Large intestine (tissue), 3 donors: ENCODE measurements around the gene CACNA1C. TPM values are rescaled to one million over a fixed set of nuclear protein-coding genes. Genes with fewer than 3 reads are reported as not detected.

ENCODE experiments used
- DNase-seq, 2 donors: peaks; one replicate each; pipeline versions ENCODE4 v3.0.0 to v3.0.0-alpha.2; 2013
- H3K27ac ChIP-seq: one replicate; pipeline ENCODE4 v1.5.1; 2013; ENCODE audit warnings: low read length
- H3K27me3 ChIP-seq: 2 replicates; pipeline ENCODE4 v1.6.1; 2013; ENCODE audit warnings: low read length; ENCODE audit not compliant: control insufficient read depth, insufficient read depth
- H3K36me3 ChIP-seq: 2 replicates; pipeline ENCODE4 v1.6.1; 2013; ENCODE audit warnings: low read length; ENCODE audit not compliant: control insufficient read depth, insufficient read depth
- H3K4me1 ChIP-seq: one replicate; pipeline ENCODE4 v1.6.1; 2013; ENCODE audit warnings: low read length; ENCODE audit not compliant: control insufficient read depth, insufficient read depth
- H3K4me3 ChIP-seq: one replicate; pipeline ENCODE4 v1.5.1; 2013; ENCODE audit warnings: low read length
- H3K9me3 ChIP-seq: one replicate; pipeline ENCODE4 v1.6.1; 2013; ENCODE audit warnings: mild to moderate bottlenecking, low read depth, low read length, moderate library complexity; ENCODE audit not compliant: control insufficient read depth
- WGBS: methylation state at CpG from one replicate; pipeline ENCODE4 v1.1.5; 2013; ENCODE audit warnings: low lambda C conversion rate; ENCODE audit not compliant: insufficient coverage; 5-methylcytosine and 5-hydroxymethylcytosine counted together
- polyA plus RNA-seq: library from polyadenylated mRNA; unstranded; fragments of 120-200 nt; gene quantifications from one replicate; pipeline ENCODE4 v1.2.1, GENCODE V29; 2013

Gene CACNA1C
- polyA plus RNA-seq, 1 donor = 5.9 TPM

GRCh38 chr12:2273751-2274150, 221.0 kb downstream of the CACNA1C start:
- Histone ChIP-seq H3K4me3 (no peak overlapping the region), H3K27ac (no peak overlapping the region), H3K36me3 (no peaks in the 10 kb centered on the region), H3K27me3 (no peaks in the 10 kb centered on the region), H3K4me1 (peaks cover 11% of the 10 kb centered on the region), H3K9me3 (no peaks in the 10 kb centered on the region)
- no CpG with 5 or more reads among the region's 12 CpGs for WGBS
- no peak for DNase-seq

DNA sequence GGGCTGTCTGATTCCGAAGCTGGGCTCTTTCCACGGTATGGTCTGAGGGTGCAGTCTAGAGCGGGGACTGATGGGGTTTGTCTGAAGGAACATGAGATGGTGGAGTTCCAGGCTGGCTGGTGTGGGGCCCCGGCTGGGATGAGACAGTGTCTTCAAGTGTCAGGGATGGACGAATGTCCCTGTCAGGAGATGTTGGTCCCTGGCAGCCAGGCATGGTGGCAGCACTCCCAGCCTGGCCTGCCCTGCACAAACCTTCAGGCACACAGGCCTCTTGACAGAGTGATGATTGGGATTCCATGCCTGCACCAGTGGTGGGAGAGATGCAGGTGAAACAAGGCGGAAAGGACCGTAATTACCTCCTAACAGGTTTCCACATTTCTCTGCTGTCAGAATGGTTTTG, 221.9 kb downstream of the CACNA1C start:
- Histone ChIP-seq H3K9me3 (no peaks in the 10 kb centered on the region), H3K4me1 (peaks cover 11% of the 10 kb centered on the region), H3K36me3 (no peaks in the 10 kb centered on the region), H3K27me3 (no peaks in the 10 kb centered on the region), H3K27ac (no peak overlapping the region), H3K4me3 (no peak overlapping the region)
- no CpG with 5 or more reads among the region's 7 CpGs for WGBS
- no peak for DNase-seq

GRCh38 chr12:2276288-2277033, 223.7 kb downstream of the CACNA1C start:
- no peak overlapping the region for H3K27ac ChIP-seq
- no peak overlapping the region for H3K4me3 ChIP-seq
- peak in 1 of 2 donors; percentile 44 for DNase-seq
- no peaks in the 10 kb centered on the region for H3K27me3 ChIP-seq
- no peaks in the 10 kb centered on the region for H3K9me3 ChIP-seq
- WGBS = 40% methylated on average over 2 of the region's 6 CpGs
- H3K4me1 ChIP-seq = peaks cover 11% of the 10 kb centered on the region
- no peaks in the 10 kb centered on the region for H3K36me3 ChIP-seq

GRCh38 chr12:2277492-2278155, 224.8 kb downstream of the CACNA1C start:
- H3K4me3 ChIP-seq = no peak overlapping the region
- WGBS = no CpG with 5 or more reads among the region's 6 CpGs
- peaks cover 11% of the 10 kb centered on the region for H3K4me1 ChIP-seq
- H3K27ac ChIP-seq = no peak overlapping the region
- DNase-seq = no peak
- H3K9me3 ChIP-seq = no peaks in the 10 kb centered on the region
- H3K27me3 ChIP-seq = no peaks in the 10 kb centered on the region
- no peaks in the 10 kb centered on the region for H3K36me3 ChIP-seq

DNA sequence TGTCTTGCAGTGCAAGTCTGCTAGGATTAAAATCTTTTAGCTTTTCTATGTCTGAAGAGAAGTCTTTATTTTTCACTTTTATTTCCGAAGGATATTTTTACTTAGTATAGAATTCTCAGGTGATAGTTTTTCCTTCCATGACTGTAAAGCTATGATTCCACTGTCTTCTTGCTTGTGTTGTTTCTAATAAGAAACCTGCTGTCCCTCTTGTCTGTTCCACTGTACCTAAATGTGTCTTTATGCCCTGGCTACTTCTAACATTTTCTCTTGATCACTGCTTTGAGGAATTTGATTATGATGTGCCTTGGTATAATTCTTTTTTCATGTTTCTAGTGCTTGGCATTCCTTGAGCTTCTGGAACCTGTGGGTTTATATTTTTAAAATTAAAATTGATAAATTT, 228.7 kb downstream of the CACNA1C start:
- H3K36me3 ChIP-seq = no peaks in the 10 kb centered on the region
- peaks cover 8% of the 10 kb centered on the region for H3K4me1 ChIP-seq
- no peak overlapping the region for H3K4me3 ChIP-seq
- no peak overlapping the region for H3K27ac ChIP-seq
- no peaks in the 10 kb centered on the region for H3K27me3 ChIP-seq
- 86% methylated on average over 1 of the region's 1 CpG for WGBS
- DNase-seq = no peak
- H3K9me3 ChIP-seq = no peaks in the 10 kb centered on the region

- DNase-seq = no peak
- Histone ChIP-seq H3K9me3 (no peaks in the 10 kb centered on the region), H3K4me1 (peaks cover 8% of the 10 kb centered on the region), H3K36me3 (no peaks in the 10 kb centered on the region), H3K4me3 (no peak overlapping the region), H3K27ac (no peak overlapping the region), H3K27me3 (no peaks in the 10 kb centered on the region)
- no CpG with 5 or more reads among the region's 6 CpGs for WGBS
These were observed 229.5 kb downstream of the CACNA1C start for GRCh38 chr12:2282318-2282717.

DNA sequence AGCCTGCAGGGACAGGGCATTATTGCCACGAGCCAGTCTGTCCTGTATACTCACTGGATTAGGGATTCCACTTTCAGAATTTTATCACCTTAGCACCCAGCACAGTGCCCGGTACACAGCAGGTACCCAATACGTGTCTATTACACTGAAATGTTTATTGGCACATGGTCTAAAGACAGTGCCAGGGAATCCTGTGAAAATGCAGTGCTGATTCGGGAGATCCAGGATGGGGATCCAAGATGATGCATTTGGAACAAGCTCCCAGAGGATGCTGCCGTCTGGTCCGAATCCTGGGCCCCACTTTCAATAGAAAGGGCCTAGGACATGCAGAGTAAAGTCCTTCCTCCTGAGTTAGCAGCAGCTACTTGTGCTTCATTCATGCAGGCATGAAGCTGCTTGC, 230.7 kb downstream of the CACNA1C start:
- Histone ChIP-seq H3K27me3 (no peaks in the 10 kb centered on the region), H3K27ac (peak overlapping the region; percentile 11), H3K4me1 (peaks cover 8% of the 10 kb centered on the region), H3K36me3 (no peaks in the 10 kb centered on the region), H3K9me3 (no peaks in the 10 kb centered on the region), H3K4me3 (no peak overlapping the region)
- DNase-seq = no peak
- WGBS = 100% methylated on average over 1 of the region's 6 CpGs

DNA sequence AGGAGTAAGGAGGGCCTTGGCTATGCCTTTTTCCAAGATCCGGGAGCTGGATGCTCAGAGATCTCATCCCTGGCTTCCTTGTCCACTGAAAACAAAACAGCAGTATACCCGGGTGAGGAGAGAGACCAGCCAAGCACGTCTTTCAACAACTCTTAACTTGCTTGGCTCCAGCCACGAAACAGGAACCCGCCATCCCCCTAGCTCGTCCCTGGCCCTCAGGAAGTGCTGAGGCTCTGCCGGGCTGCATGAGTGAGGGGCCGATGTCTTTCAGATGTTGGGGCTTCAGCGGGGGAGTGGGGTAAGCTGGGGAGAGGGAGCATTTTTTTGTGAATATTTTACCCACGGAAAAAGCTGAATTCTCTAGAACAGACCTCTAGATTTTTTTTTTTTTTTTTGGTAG, 231.1 kb downstream of the CACNA1C start:
- no peak for DNase-seq
- H3K9me3 ChIP-seq = no peaks in the 10 kb centered on the region
- peaks cover 8% of the 10 kb centered on the region for H3K4me1 ChIP-seq
- peak overlapping the region; percentile 14 for H3K27ac ChIP-seq
- H3K4me3 ChIP-seq = no peak overlapping the region
- no peaks in the 10 kb centered on the region for H3K27me3 ChIP-seq
- no peaks in the 10 kb centered on the region for H3K36me3 ChIP-seq
- 71% methylated on average over 1 of the region's 10 CpGs for WGBS

DNA sequence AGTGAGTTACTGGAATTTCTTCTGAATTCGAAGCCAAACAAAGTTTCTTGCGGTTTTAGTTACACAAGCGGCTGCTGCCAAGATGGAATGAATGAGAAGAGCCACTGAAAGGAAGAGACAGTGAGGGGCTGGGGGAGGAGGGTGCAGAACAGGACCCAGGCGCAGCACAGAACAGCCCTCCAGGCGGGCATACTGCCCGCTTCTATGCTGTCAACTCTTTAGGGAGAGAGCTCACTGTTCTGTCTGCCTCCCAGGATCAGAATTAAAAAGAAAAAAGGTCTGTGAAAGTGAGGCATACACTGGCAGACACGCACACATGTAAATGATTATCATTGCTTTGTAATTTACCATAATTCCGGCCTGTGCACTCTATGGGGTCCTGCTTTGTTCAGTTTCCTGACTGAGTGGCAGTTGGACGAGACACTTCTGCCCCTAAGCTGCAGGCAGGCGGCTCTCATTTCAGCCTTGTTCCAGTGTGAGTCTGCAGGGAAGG, 231.6 kb downstream of the CACNA1C start:
- peaks cover 8% of the 10 kb centered on the region for H3K4me1 ChIP-seq
- DNase-seq = peak in 1 of 2 donors; percentile 24

GRCh38 chr12:2284857-2285256, 232.1 kb downstream of the CACNA1C start:
- H3K4me1 ChIP-seq = peaks cover 8% of the 10 kb centered on the region
- peak; percentile 47 to 65 for DNase-seq
- H3K36me3 ChIP-seq = no peaks in the 10 kb centered on the region
- no peaks in the 10 kb centered on the region for H3K9me3 ChIP-seq
- no peak overlapping the region for H3K27ac ChIP-seq
- WGBS = no CpG with 5 or more reads among the region's 8 CpGs
- no peak overlapping the region for H3K4me3 ChIP-seq
- H3K27me3 ChIP-seq = no peaks in the 10 kb centered on the region

More for the DNA sequence above, 231.6 kb downstream of the CACNA1C start:
- Histone ChIP-seq H3K27me3 (no peaks in the 10 kb centered on the region), H3K36me3 (no peaks in the 10 kb centered on the region), H3K27ac (peak overlapping the region; percentile 14), H3K4me3 (no peak overlapping the region), H3K9me3 (no peaks in the 10 kb centered on the region)
- WGBS = no CpG with 5 or more reads among the region's 10 CpGs
